Superior temporal gyrus (tissue), 1 donor: ENCODE measurements around the gene DKC1.
"Not testable (repeated sequence)": the region's sequence is repeated elsewhere in the genome, so short reads cannot be mapped to it uniquely, and the experiment has no call there.

Source experiments
- DNase-seq: peaks from one replicate; pipeline ENCODE4 v3.0.0-alpha.2; 2016; ENCODE audit errors: extremely low spot score

Gene DKC1

GRCh38 chrX:154791939-154792338 lies 29.3 kb downstream of the DKC1 start:
- no peak for DNase-seq

- no peak for DNase-seq
These were observed 30.6 kb downstream of the DKC1 start for GRCh38 chrX:154793084-154793795.

GRCh38 chrX:154795016-154795415 lies 32.4 kb downstream of the DKC1 start:
- no peak for DNase-seq

- DNase-seq = no peak
These were observed 34.3 kb downstream of the DKC1 start for GRCh38 chrX:154797006-154797405.

- no peak for DNase-seq
These were observed 37.1 kb downstream of the DKC1 start for GRCh38 chrX:154799556-154800348.

- no peak for DNase-seq
These were observed 38.0 kb downstream of the DKC1 start for GRCh38 chrX:154800478-154801210.

- DNase-seq = no peak
These were observed 40.3 kb downstream of the DKC1 start for GRCh38 chrX:154802947-154803346.

GRCh38 chrX:154804261-154804956 lies 41.7 kb downstream of the DKC1 start:
- DNase-seq = peak; percentile 8

- DNase-seq = peak; percentile 75
These were observed 42.5 kb downstream of the DKC1 start, which contains the start of gene MPP1 for GRCh38 chrX:154804957-154805695. MPP1 (minus strand) TSS chrX:154805485; CDS start chrX:154805373, 112 bp downstream.

GRCh38 chrX:154805696-154806091 lies 43.0 kb downstream of the DKC1 start:
- peak; percentile 15 for DNase-seq

- no peak for DNase-seq
These were observed 44.3 kb downstream of the DKC1 start for GRCh38 chrX:154806837-154807501.

GRCh38 chrX:154809939-154810665 lies 47.4 kb downstream of the DKC1 start:
- DNase-seq = no peak

GRCh38 chrX:154812341-154813101 lies 49.9 kb downstream of the DKC1 start:
- no peak for DNase-seq

- no peak for DNase-seq
These were observed 51.1 kb downstream of the DKC1 start for GRCh38 chrX:154813801-154814200.

- DNase-seq = no peak
These were observed 52.7 kb downstream of the DKC1 start for GRCh38 chrX:154815274-154815818.

GRCh38 chrX:154816326-154816898 lies 53.7 kb downstream of the DKC1 start:
- not testable (repeated sequence) for DNase-seq

GRCh38 chrX:154817048-154817618 lies 54.5 kb downstream of the DKC1 start:
- DNase-seq = not testable (repeated sequence)
